CD4-positive, alpha-beta T cell treated with Interleukin-1 beta for 1 hour (primary cell): Measurements from ENCODE around the gene STYK1.
"Not testable (repeated sequence)": the region's sequence is repeated elsewhere in the genome, so short reads cannot be mapped to it uniquely, and the experiment has no call there.

Source experiments
- DNase-seq, 2 donors: peaks; one replicate each; pipeline ENCODE4 v3.0.0-alpha.2; 2020 to 2022

The STYK1 gene

DNA sequence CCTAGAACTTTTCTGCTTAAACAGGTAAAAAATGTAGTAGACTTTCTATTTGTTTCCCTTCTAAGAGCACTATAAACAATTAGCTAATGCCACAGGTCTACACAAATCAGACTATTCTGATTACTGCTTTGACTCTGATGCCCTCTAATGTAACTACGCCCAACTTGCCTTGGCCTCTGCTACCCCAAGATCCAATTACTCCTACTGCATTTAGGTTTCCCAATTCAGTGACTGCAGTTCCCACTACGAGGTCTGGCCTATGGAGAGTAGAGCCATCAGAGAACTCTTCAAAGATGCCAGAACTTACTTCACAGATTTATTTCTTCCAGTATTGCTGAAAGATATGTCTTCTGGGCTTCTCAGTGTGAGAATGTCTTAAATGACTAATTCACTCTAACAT lies 15.3 kb upstream of the STYK1 start:
- no peak for DNase-seq

DNA sequence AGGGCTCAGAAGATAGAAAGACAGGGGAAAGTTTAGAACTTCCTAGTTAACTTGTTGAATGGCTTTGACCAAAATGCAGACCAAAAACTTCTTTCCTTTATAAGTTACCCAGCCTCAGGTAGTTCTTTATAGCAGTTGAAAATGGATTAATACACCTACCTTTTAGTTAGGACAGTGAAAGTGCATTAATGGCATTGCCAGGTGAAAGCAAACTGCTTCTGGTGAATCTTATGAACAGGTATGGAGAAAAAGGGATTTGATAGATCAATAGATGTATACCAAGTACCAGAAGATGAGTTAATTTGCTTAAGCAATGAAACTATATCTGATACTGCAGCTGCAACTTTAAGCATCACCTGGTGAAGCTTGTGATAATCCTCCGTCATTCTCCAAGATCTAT lies 14.2 kb upstream of the STYK1 start:
- DNase-seq: no peak

DNA sequence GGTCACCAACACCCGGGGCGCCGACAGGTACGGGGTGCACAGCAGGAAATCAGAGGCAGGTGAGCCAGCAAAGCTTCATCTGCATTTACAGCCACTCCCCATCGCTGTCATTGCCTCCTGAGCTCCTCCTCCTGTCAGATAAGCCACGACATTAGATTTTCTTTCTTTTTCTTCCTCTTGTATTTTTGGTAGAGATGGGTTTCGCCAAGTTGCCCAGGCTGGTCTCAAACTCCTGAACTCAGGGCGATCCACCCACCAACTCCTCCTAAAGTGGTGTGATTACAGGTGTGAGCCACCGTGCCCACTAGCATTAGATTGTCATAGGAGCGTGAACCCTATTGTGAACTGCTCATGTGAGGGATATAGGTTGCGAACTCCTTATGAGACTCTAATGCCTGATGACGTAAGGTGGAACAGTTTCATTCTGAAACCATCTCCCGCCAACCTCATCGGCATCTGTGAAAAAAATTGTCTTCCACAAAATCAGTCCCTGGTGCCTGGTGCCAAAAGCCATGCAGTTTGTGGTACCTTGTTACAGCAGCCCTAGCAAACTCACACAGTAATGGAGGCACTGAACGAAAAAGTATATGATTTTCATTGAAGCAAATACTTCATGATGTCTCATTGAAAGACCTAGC lies 1.5 kb downstream of the STYK1 start:
- peak; percentile 15 to 50 for DNase-seq

DNA sequence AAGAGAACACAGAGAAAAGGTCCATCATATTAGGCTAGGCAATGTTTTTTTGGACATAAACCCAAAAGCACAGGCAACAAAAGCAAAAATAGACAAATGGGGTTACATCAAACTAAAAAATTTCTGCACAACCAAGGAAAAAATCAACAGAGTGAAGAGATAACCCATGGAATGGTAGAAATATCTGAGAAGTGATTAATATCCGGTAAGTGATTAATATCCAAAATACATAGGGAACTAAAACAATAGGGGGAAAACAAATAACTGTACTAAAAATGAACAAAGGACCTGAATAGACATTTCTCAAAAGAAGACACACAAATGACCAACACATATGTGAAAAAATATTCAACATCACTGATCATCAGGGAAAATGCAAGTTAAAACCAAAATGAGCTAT lies 4.3 kb downstream of the STYK1 start:
- no peak for DNase-seq

DNA sequence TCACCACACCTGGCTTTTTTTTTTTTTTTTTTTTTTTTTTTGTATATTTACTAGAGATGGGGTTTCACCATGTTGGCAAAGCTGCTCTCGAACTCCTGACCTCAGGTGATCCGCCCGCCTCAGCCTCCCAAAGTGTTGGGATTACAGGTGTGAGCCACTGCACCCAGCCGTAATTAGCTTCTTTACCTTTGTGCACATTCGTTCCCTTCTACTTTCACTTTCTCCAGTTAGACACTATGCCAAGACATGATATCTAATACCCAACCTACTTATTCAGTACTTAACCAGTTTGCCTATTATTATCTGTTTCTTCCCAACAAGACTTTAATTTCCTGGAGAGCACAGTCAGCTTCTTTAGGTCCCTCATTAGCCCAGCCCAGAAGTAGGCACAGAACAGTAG lies 5.3 kb downstream of the STYK1 start:
- peak in 1 of 2 donors; percentile 16 for DNase-seq

DNA sequence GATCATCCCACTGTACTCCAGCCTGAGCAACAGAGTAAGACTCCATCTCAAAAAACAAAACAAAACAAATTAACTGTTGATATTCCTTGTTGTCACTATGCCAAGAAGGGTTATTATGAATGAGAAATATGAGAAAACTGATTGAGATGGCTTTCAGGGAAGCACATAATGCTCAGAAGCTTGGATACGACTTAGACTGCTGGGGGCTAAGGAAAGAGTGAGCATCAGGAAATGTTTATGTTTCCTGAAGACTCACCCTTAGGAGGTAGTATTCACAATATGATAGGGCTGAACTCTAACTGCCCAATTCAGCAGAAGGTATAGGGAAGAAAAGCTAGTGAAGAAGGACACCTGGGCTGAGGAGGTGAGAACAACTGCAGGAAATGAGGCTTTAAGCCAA lies 6.3 kb downstream of the STYK1 start:
- no peak for DNase-seq

DNA sequence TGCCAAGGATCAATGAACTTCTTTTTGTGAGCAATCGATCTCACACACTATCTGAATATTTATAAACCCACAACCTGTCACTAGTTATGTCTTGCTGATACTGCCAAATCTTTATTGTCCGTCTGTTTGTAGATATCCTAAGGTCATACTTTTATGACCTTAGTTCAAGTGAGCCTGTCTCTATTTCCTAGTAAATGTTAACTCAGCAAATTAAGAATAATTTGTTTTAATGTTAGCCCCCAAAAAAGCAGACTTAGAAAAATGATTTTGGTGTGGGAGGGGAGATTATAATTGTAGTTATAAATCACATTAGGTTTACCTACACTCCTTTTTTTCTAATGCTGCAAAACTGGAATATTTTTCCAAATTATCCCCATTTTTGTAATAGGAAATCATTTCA lies 9.4 kb downstream of the STYK1 start:
- no peak for DNase-seq

DNA sequence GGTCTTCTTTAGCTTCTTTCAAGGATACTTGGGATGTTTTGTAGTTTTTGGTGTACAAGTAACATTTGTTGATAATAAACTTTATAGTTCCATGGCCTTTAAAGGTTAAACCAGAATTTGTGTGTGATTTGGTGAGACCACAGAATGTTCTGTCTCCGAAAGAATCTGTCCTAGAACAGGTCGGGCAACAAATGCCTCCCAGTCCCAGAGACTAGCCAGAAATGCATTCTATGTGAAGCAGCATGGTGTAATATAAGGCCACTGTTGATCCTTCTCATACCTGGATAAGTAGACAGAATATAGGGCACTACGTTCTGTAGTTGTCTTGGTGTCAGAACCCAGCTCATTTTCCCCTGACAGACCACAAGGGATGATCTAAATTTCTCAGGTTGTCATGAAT lies 10.0 kb downstream of the STYK1 start:
- DNase-seq: no peak

DNA sequence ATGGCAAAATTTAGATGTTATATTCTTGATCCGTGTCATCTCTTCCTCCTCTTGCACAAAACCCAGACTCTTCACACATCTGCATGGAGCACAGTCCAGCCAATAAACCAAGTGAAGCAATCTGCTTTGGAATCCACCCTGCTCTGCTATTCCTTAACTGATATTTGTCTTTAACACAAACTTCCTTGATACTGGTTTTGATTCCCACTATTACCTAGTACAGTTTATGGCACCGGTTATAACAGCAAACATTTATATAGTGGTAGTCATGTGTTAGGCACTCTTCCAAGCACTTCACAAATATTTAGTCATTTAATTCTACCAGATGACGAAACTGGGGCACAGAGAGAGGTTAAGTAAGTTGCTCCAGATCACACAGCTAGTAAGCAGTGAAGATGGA lies 12.5 kb downstream of the STYK1 start:
- no peak for DNase-seq

DNA sequence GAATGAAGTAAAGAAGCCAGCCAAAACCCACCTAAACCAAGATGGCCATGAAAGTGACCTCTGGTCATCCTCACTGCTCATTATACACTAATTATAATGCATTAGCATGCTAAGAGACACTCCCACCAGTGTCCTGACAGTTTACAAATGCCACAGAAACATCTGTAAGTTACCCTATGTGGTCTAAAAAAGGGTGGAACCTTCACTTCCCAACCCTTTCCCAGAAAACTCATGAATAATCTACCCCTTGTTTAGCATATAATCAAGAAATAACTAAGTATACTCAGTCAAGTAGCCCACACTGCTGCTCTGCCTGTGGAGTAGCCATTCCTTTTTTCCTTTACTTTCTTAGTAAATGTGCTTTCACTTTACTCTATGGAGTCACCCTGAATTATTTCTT lies 19.8 kb downstream of the STYK1 start:
- DNase-seq: no peak

DNA sequence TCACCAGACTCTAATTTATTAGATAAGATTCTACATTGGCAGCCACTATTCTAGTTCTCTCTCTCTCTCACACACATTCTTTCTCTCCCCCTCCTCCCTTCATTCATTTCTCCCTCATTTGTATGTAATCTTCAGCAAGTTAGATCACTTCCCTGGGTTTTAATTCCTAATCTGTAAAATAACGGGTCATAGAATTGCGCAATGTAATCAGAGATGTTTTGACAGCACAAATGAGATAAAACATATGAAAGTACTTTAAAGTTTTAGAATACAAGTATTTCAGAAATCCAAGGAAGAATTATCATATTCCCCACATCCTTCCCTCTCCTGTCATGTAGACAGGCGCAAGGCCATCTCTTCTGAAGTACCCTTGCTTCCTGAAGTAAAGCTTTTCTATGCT lies 21.7 kb downstream of the STYK1 start:
- DNase-seq: no peak

DNA sequence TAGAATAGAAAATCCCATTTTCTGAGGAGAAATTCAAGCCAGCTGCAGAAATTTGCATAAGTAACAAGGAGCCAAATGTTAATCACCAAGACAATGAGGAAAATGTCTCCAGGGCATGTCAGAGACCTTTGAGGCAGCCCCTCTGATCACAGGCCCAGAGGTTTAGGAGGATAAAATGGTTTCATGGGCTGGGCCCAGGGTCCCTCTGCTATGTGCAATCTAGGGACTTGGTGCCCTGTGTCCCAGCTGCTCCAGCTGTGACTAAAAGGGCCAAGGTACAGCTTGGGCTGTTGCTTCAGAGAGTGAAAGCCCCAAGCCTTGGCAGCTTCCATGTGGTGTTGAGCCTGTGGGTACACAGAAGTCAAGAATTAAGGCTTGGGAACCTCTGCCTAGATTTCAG lies 27.3 kb downstream of the STYK1 start:
- DNase-seq: not testable (repeated sequence)

DNA sequence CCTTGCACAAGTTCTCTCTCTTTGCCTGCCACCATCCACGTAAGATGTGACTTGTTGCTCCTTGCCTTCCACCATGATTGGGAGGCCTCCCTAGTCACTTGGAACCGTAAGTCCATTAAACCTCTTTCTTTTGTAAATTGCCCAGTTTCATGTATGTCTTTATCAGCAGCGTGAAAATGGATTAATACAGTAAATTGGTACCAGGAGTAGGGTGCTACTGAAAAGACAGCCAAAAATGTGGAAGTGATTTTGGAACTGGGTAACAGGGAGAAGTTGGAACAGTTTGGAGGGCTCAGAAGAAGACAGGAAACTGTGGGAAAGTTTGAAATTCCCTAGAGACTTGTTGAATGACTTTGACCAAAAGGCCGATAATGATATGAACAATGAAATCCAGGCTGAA lies 27.9 kb downstream of the STYK1 start:
- DNase-seq: no peak

DNA sequence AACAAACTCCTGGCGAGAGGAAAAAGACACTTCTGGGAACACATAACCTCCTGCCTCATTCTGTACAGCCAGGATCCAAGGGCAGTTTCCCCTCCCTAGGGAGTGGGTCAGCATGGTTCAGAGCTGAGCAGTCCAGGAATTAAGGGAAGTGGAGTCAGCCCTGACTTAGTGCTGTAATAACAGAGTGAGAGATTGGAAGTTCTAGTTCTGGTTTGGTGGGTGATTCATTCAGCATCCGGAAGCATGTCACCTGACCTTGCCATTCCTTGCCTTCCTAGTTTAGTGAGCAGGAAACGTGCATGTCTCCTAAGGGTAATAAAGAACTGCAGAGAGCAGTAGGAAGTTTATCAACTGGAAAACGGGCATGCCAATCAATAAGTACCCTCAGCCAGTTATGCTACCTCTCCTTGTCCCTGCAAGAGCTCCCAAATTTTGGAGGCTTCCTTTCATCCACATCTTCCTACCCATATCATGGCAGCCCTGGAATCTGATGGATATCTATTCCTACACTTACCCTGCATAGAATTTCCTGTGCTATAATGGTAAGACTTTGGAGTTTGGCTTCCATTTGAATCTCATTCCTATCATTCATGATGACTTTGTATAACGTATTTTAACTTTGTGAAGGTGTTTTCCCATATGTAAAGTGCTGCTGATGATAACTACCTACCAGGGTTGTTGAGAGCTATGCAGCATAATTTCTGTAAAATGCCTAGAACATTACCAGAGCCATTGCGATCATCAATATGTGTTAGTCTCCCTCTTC lies 31.9 kb downstream of the STYK1 start:
- no peak for DNase-seq

DNA sequence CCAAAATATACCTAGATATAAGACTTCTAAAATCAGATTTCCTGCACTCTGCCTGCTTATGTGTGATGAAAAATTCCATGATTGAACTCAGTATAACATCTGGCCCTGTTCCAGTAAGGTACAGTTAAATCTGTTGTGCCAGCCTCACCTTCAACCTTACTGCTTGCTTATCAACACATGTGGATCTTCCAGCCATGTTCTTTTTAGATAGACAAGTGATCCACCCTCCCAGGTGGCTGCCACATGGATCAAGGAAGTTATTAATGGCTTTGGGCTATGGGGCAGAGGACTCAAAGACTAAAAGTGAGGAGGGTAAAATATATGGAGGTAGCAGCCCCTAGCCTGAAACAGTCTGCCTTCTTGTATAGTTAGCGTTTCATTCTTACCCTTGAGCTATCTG lies 35.1 kb downstream of the STYK1 start:
- no peak for DNase-seq

DNA sequence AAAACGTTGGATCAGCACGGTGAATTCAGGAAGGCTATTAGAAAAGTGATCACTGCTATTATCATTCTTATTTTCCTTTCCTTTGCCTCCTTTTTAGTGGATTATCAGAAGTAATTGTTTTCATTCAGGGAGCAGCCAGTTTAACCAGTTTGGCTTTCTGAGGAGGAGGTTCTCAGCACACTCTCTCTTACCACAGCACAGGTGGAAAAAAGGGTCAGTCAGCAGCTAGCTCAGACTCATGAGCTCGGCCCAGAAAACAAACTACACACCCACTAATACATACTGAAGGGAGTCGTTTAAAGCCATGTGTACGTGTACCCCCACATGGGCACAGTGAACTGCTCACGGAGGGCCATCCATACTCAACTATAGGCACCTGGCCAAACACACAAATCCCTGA lies 37.2 kb downstream of the STYK1 start:
- DNase-seq: no peak

DNA sequence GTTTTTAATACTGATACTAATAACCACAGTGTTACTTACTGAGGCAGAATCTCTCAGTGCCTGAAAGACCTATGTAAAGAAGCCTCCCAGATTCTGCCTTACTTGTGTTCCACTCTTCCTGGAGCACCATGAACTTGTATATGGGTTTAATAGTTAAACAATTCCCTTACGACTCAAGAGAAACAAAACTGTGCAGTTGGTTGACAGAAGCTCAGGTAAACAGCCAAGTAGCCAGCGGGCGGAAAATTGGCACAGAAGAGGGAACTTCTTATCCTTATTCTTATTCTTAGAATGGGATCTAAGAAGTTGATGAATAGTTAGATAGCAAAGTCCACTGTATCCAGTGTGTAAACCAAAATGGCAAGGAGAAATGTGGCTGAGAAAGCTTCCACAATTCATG lies 37.7 kb downstream of the STYK1 start:
- no peak for DNase-seq

DNA sequence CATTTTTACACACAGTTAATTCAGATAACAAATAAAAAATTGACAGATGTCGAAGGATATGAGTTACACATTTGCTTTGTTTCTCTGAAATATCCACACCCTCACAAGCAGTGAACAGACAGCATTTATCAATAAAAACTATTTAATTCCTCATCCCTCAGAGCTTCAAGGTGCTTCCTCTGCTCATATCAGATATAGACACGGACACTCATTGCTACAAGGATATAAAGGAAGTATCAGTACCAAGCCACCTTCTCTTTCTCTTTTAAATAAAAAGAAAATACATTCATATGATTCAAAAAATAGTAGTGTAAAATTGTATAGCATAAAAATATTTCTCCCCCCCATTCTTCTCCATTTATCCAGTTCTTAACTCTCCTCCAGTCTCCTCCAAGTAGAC lies 38.5 kb downstream of the STYK1 start:
- DNase-seq: no peak

DNA sequence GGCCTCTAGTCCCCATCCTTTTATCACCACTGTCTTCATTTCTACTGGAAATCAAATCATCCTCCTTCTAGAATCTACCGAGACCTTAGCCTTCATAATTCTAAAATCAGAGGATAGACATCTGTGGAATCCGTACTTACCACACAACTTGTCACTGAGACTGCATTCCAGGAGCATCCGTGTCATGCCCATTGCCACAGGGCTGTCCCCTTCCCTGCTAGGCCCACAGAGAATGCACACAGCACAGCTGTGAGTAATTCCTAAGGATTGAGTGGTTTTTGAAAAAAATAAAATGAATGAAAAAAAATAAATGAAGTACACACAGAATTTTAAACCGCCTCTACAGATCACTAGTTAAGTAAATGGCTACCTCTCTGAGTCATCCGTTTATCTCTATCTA lies 39.4 kb downstream of the STYK1 start:
- DNase-seq: no peak

DNA sequence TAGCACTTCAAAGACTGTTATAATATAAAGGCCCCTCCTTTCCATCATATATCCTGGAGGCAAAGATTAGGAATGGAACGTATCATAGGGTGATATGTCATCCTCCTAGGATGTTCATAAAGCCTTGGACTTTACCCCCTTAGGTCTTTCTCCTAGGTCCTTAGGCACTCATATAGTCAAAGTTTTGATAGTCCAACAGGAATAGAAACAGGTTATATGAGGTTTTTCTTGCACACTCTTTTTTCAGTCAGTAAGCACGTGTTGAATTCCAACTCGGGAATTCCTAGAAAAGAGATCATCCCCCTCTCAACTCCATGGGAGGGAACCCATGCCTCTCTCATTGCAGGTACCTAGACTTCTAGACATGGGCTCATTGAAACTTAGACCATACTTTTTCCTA lies 40.3 kb downstream of the STYK1 start:
- DNase-seq: no peak

DNA sequence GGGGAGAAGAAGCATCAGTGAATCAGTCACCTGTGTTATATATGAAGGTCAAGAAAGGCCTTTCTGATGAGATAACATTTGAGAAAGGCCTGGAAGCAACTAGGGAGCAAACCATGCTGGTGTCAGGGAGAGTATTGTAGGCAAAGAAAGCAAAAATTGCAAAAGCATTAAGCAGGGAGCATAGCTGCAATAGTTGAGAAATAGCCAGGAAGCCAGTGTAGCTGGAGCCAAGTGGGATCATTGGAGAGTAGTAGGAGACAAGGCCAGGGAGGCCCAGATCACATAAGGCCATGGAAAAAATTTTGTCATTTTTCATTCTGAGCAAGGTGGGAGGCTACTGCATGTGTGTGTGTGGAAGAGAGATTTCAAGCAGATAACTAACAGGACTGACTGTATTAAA lies 41.6 kb downstream of the STYK1 start:
- no peak for DNase-seq

DNA sequence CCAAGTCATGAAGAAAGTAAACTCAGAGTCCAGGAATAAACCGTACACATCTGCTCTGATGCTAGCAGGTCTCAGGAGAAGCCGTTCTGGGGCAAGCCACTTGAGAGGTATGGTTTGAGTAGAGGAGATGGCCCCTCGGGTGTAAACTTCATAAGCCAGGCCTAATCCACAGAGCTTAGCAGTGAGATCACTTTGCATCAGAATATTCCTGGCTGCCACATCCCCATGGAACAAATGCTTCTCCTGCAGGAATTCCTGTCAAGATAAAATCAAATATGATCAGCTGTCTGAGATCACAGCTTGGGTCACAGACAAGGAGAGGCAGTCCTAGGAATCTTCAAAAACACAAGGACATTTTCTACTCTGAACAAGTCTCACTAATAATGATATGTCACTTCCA lies 49.2 kb downstream of the STYK1 start:
- no peak for DNase-seq

DNA sequence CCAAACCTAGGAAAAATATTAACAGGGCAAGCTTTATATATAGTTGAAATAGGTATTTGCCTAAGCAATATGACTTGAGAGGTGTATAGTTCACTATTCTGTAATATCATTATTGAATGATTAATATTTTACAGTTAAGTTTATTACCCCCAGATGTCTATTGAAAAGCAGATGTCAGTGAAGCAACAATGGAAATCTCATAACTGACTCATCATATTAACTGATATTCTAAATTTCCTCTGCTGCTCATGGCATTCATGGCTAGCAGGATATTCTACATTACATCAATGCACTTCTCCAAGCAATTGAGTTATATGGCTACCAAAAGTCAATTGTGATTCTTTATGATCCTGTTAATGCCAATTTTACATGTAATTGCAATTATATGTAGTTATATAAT lies 50.7 kb downstream of the STYK1 start:
- no peak for DNase-seq

DNA sequence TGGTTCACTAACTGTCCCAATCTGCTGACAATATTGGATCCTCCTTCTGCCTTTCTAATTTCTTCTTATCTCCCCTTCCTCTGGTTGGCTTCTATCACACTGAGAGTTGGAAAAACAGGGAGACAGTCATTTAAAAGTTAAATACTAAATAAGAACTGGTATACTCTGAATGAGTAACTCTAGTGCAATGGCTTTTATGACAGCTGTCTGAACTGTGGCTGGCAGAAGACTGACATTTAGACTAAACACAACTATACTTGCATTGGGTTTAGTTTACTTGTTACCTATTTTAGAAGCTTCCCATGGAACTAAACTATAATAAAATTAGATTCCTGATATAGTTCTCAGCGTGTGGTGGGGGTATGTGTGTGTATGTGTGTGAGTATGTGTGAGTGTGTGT lies 52.6 kb downstream of the STYK1 start:
- DNase-seq: no peak
